Measurements from ENCODE around the gene LRRC36.
A peak's percentile ranks its signal among the peaks of the same experiment; 100 is the strongest.

LRRC36 gene

GRCh38 chr16:67326472-67327309 lies at the start of gene LRRC36, which contains the start of gene KCTD19:
TSS of gene LRRC36 (plus strand) at chr16:67326815. CDS start at chr16:67326863, 48 bp downstream.
TSS of gene KCTD19 (minus strand) at chr16:67326741. CDS start at chr16:67326707, 34 bp downstream.
- DNase-seq, result peak; percentile 74 to 88

- DNase-seq, result no peak
Observed at GRCh38 chr16:67277294-67277998, 49.2 kb upstream of the LRRC36 start.

GRCh38 chr16:67277999-67278772 lies 48.4 kb upstream of the LRRC36 start:
- DNase-seq, result no peak

GRCh38 chr16:67278773-67279295 lies 47.8 kb upstream of the LRRC36 start:
- DNase-seq, result peak; percentile 44 to 54

GRCh38 chr16:67279296-67280089 lies 47.1 kb upstream of the LRRC36 start, which contains the start of gene PLEKHG4:
TSS of gene PLEKHG4 (plus strand) at chr16:67279532. CDS start at chr16:67280045, 513 bp downstream.
- DNase-seq, result peak; percentile 63 to 86

GRCh38 chr16:67280090-67281015 lies 46.3 kb upstream of the LRRC36 start:
- no peak for DNase-seq

- DNase-seq, result no peak
Observed at GRCh38 chr16:67281536-67282446, 44.8 kb upstream of the LRRC36 start.

- no peak for DNase-seq
Observed at GRCh38 chr16:67282447-67282805, 44.2 kb upstream of the LRRC36 start.

GRCh38 chr16:67283039-67283825 lies 43.4 kb upstream of the LRRC36 start:
- no peak for DNase-seq

GRCh38 chr16:67283826-67284555 lies 42.6 kb upstream of the LRRC36 start:
- no peak for DNase-seq

- DNase-seq, result peak in 1 of 2 experiments; percentile 34
Observed at GRCh38 chr16:67284699-67285646, 41.6 kb upstream of the LRRC36 start.

GRCh38 chr16:67286441-67287235 lies 40.0 kb upstream of the LRRC36 start:
- no peak for DNase-seq

- no peak for DNase-seq
Observed at GRCh38 chr16:67287960-67288359, 38.7 kb upstream of the LRRC36 start.

- no peak for DNase-seq
Observed at GRCh38 chr16:67291461-67291860, 35.2 kb upstream of the LRRC36 start.

GRCh38 chr16:67294171-67294757 lies 32.4 kb upstream of the LRRC36 start:
- DNase-seq, result no peak

- DNase-seq, result no peak
Observed at GRCh38 chr16:67294938-67295361, 31.7 kb upstream of the LRRC36 start.
